Neural cell (in vitro differentiated cells): ENCODE measurements around the gene GPR173.

Source experiments
- CTCF ChIP-seq: fragments of 450-650 bp; IDR thresholded peaks from 2 replicates; pipeline ENCODE4 v1.5.1; 2014; ENCODE audit warnings: antibody characterized with exemption, mild to moderate bottlenecking, moderate library complexity; ENCODE audit not compliant: poor library complexity, severe bottlenecking
- EP300 ChIP-seq: fragments of 450-650 bp; conservative IDR thresholded peaks from 2 replicates; pipeline ENCODE4 v1.6.1; 2014; ENCODE audit warnings: antibody characterized with exemption, mild to moderate bottlenecking, moderate library complexity; ENCODE audit not compliant: poor library complexity, severe bottlenecking
- EZH2 ChIP-seq: fragments of 200-600, 300-800 bp; shearing (Covaris generic), sonication (generic); IDR thresholded peaks from 2 replicates; pipeline ENCODE4 v1.6.1; 2014; ENCODE audit warnings: antibody characterized with exemption, low read length, borderline replicate concordance, mild to moderate bottlenecking; ENCODE audit not compliant: insufficient read depth, poor library complexity, severe bottlenecking
- POLR2AphosphoS5 ChIP-seq: IDR thresholded peaks from 2 replicates; pipeline ENCODE4 v1.6.1; 2012
- RAD21 ChIP-seq: fragments of 450-650 bp; conservative IDR thresholded peaks from 2 replicates; pipeline ENCODE4 v1.6.1; 2014; ENCODE audit warnings: antibody characterized with exemption, mild to moderate bottlenecking, moderate library complexity
- SMC3 ChIP-seq: fragments of 450-650 bp; conservative IDR thresholded peaks from 2 replicates; pipeline ENCODE4 v1.6.1; 2014; ENCODE audit warnings: antibody characterized with exemption, mild to moderate bottlenecking, moderate library complexity; ENCODE audit not compliant: poor library complexity
- TAF1 ChIP-seq: IDR thresholded peaks from 2 replicates; pipeline ENCODE4 v1.6.1; 2012; ENCODE audit warnings: low read depth
- TF ChIP-seq, protein P1 (sequence below): IDR thresholded peaks from 2 replicates; pipeline ENCODE4 v1.6.1; 2012; ENCODE audit warnings: borderline replicate concordance

DNA sequence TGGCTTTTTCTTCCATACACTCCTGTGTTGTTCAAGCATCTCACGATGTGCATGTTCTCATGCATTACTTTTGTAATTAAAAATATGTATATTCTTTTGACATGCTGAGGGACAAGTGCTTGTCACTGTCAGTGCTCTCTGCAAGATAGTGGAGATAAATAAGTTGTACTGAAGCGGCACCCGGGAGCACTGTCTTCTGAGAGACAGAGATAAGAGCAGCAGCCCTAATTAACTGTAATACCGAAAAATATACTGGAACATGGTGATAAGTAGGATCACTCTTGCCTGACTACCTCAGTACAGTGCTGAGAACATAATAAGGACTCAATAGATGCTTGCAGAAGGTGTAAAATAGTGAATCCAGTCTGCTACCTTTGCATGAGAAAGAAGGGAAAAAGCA, 9.4 kb upstream of the GPR173 start:
- no peak for TF ChIP-seq POLR2AphosphoS5
- no peak for TF ChIP-seq CTCF
- TF ChIP-seq EZH2 = no peak
- no peak for TF ChIP-seq EP300
- no peak for TF ChIP-seq SMC3
- TF ChIP-seq RAD21 = no peak
- TF ChIP-seq, protein P1, sequence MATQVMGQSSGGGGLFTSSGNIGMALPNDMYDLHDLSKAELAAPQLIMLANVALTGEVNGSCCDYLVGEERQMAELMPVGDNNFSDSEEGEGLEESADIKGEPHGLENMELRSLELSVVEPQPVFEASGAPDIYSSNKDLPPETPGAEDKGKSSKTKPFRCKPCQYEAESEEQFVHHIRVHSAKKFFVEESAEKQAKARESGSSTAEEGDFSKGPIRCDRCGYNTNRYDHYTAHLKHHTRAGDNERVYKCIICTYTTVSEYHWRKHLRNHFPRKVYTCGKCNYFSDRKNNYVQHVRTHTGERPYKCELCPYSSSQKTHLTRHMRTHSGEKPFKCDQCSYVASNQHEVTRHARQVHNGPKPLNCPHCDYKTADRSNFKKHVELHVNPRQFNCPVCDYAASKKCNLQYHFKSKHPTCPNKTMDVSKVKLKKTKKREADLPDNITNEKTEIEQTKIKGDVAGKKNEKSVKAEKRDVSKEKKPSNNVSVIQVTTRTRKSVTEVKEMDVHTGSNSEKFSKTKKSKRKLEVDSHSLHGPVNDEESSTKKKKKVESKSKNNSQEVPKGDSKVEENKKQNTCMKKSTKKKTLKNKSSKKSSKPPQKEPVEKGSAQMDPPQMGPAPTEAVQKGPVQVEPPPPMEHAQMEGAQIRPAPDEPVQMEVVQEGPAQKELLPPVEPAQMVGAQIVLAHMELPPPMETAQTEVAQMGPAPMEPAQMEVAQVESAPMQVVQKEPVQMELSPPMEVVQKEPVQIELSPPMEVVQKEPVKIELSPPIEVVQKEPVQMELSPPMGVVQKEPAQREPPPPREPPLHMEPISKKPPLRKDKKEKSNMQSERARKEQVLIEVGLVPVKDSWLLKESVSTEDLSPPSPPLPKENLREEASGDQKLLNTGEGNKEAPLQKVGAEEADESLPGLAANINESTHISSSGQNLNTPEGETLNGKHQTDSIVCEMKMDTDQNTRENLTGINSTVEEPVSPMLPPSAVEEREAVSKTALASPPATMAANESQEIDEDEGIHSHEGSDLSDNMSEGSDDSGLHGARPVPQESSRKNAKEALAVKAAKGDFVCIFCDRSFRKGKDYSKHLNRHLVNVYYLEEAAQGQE = no peak
- TF ChIP-seq TAF1 = no peak
